ENCODE measurements around the gene ZNF865.
A peak's percentile ranks its signal among the peaks of the same experiment; 100 is the strongest.

ZNF865 gene

GRCh38 chr19:55623561-55623960 is 18.1 kb downstream of the ZNF865 start:
- DNase-seq (ENCODE audit: low spot score), result no peak

DNA sequence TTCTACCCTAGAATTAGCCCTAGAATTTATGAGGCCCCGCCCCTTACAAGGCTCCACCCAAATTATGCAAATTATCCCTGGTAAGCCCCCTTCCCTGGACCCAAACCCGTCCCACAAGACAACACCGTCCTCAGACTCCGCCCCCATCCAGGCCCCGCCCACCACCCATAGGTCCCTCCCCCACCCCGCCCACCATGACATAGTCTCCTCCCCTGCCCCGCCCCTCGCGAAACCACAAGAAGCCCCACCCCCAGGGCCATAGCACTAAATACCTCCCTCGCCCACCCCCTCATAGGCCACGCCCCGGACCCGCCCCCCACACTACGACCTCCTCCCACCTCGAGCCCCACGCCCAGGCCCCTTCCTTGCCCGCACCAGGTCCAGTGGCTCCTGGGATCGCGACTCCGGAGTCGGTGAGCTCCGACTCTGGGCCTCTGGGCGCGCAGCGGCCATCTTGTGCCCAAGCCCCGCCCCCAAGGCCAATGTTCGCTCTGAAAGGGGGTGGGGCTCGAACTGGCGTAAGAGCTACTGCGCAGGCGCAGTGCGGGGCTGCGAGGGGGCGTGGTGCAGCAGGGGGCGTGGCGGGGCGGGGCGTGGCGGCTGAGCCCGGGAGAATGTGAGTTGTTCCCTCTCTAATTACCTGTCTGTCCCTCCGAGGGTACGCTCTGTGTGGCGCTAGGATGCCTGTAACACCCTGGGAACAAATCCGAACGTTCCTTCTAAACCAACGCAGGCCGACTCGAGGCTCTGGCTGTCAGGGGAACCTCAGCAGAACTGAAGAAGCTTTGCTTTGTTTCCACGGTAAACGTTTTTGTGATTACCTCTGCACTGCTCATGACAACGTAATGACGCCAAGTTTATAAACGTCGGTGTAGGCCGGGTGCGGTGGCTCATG is 18.9 kb downstream of the ZNF865 start, which contains the start of gene ZNF784:
ZNF784 (minus strand) TSS at position 458 of the 895 bp plus-strand sequence; CDS start at position 453, 5 bp downstream.
- peak; percentile 98 for DNase-seq (ENCODE audit: low spot score)

DNA sequence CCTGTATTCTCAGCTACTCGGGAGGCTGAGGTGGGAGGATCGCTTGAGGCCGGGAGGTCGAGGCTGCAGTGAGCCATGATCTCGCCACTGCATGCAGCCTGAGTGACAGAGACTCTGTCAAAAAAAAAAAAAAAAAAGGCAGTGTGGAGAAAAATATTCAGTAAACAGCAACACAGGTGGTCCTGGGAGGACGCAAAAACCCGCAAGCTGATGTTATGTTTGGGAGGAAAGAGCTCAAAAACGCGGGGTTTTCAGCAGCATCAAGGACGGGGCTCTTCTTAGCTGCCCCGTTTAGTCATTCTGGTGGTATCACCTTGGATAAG is 19.5 kb downstream of the ZNF865 start:
- DNase-seq (ENCODE audit: low spot score), result no peak

DNA sequence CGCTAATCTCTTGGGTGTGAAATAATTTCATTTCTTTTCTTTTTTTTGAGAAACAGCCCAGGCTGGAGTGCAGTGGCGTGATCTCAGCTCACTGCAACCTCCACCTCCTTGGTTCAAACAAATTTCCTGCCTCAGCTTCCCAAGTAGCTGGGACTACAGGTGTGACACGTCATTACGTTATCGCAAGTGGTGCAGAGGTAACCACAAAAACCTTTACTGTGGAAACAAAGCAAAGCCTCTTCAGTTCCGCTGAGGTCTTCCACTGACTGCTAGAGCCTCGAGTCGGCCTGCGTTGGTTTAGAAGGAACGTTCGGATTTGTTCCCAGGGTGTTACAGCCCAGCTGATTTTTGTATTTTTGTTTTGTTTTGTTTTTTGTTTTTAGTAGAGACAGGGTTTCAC is 20.9 kb downstream of the ZNF865 start:
- DNase-seq (ENCODE audit: low spot score), result no peak

- DNase-seq (ENCODE audit: low spot score), result peak; percentile 86
Observed at GRCh38 chr19:55632463-55632834, 27.0 kb downstream of the ZNF865 start.

- no peak for DNase-seq (ENCODE audit: low spot score)
Observed at GRCh38 chr19:55633861-55634260, 28.4 kb downstream of the ZNF865 start.

DNA sequence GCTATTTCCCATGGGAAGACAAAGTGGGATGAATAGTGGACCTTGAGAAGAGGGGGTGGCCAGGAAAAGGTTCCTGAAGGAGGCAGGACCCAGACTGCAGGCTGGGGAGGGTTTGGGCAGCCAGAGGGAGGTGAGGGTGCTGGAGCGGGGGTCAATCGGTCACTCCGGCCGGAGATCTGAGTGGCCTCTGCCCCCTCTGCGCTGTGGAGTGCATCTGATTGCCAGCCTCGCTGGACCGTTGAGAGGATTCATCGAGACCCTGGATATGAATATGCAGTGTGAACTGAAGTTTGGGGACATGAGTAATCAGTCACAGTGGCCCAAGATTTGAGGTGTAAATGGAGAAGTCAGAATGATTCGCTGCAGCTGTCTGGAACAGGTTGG is 29.9 kb downstream of the ZNF865 start:
- DNase-seq (ENCODE audit: low spot score), result no peak

GRCh38 chr19:55635856-55636440 is 30.5 kb downstream of the ZNF865 start:
- DNase-seq (ENCODE audit: low spot score), result no peak

GRCh38 chr19:55636723-55637122 is 31.3 kb downstream of the ZNF865 start:
- DNase-seq (ENCODE audit: low spot score), result no peak

- no peak for DNase-seq (ENCODE audit: low spot score)
Observed at GRCh38 chr19:55637534-55637933, 32.1 kb downstream of the ZNF865 start.

DNA sequence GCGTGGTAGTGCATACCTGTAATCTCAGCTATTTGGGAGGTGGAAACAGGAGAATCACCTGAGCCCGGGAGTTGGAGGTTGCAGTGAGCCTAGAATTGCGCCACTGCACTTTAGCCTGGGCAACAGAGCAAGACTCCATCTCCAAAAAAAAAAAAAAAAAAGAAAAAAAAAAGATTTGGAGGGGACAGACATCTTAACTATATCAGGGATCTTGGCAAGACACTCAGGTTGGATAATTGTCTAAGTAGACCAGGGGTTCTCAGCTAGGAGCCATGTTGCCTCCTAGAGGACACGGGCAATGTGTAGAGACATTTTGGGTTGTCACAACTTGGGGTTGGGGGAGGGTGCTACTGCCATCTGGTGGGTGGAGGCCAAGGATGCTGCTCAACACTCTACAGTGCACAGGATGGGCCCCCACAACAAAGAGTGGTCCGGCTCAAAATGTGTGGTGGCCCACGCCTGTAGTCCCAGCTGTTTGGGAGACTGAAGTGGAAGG is 33.5 kb downstream of the ZNF865 start:
- no peak for DNase-seq (ENCODE audit: low spot score)

DNA sequence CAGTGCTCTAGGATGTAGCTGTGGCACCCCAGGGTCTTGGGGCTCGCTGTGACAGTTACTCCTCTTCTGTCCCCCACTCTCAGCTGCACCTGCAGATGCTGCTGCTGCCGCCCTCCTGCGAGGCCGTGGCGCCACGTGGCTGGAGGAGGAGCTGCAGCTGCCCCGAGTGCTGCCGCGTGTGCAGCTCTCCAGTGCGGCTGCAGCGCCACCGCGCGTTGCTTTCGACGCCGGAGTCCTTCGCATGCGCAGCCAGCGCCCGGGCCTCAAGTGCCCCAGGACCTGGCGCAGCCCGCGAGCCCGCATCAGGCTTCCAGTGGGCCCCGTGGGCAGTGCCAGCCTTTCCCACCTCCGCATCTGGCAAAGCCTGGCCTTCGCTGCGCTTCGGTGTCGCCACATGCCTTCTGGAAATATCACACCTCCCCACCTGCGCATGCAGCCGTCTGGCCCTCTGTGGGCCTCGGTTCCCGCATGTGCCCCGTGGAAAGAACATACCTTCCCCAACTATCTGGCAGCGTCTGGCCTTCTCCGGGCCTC is 34.7 kb downstream of the ZNF865 start:
- DNase-seq (ENCODE audit: low spot score), result no peak

- peak; percentile 82 for DNase-seq (ENCODE audit: low spot score)
Observed at GRCh38 chr19:55640577-55641425, 35.4 kb downstream of the ZNF865 start, which contains the start of gene ZNF580. Gene ZNF580 (plus strand): TSS chr19:55641002. CDS start chr19:55642509, 1,507 bp downstream.

DNA sequence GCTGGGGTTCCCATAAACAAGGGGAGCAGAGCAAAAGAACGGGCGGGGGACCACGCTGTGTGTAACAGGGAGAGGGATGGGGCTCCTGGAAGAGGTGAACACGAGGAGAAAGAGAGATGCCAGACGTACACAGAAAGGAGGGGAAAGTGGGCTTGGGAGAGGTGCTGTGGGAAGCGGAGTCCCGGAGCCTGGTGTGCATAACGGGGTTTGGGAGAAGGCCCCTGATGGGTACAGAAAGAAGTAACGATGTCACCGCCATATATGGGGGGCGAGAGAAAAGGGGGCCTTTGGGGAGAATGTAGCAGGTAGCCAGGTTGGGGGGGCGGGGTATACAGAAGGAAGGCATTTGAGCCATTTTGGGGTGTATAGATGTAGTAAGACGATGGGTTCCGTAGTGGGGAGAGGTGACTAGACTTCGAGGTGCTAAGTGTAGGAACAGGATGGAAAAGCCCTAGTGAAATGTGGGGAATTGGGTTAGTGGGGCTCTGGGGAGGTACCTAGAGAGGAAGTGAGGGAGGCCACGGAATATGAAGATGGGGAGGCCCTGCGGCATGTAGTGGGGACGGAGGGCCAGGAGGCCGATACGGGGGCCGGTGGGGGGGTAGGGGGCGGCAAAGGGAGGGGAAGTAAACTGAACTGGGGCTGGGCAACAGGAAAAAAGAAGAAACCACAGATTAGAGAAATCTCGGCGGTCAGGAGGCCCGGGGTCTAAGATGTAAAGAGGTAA is 36.1 kb downstream of the ZNF865 start:
- no peak for DNase-seq (ENCODE audit: low spot score)

GRCh38 chr19:55642153-55643002 is 36.9 kb downstream of the ZNF865 start:
- no peak for DNase-seq (ENCODE audit: low spot score)

- peak; percentile 81 for DNase-seq (ENCODE audit: low spot score)
Observed at GRCh38 chr19:55643003-55643886, 37.8 kb downstream of the ZNF865 start, which contains the start of gene ZNF581. Gene ZNF581 (plus strand): TSS chr19:55643649. CDS start chr19:55644572, 923 bp downstream.

DNA sequence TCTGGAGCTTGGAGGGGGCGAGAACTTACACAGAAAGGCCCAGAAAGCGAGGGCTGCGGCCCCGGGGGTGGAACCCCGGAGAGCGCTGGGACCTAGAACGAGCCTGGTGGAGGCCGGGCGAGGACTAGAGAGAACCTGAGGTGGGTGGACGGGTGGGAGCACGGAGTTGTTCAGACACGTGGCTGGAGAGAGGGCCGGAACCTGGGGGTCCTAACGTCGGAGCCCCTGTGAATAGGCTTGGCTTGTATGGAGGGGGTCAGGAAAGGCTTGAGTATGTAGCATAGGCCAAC is 38.4 kb downstream of the ZNF865 start:
- no peak for DNase-seq (ENCODE audit: low spot score)

DNA sequence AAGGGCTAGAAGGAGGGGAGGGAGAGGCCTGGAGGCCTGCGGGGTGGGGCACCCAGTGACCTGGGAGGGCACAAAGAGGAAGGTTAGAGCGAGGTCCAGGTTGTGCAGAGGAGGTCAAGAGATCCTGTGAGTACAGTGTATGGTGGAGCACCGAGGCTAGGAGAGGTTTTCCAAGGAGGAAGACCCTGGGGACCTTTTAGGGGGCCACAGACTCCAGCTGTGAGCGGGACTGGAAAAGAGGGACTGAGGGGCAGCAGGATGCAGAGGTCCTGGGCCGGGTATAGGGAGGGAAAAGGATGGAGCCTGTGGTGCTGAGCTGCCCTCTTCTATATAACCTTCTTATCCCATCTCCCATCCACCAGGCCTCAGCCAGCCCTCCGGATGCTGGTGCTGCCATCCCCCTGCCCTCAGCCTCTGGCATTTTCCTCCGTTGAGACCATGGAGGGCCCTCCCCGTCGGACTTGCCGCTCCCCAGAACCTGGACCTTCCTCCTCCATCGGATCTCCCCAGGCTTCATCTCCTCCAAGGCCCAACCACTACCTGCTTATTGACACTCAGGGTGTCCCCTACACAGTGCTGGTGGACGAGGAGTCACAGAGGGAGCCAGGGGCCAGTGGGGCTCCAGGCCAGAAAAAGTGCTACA is 38.9 kb downstream of the ZNF865 start:
- no peak for DNase-seq (ENCODE audit: low spot score)
